GM21576 (cell line): ENCODE results near the gene LEF1.

Experiments used
- ATAC-seq: cut with Tn5 transposase; IDR thresholded peaks from one replicate; pipeline ENCODE4 v1.9.1; 2021; ENCODE audit warnings: mild to moderate bottlenecking, moderate library complexity; ENCODE audit not compliant: unreplicated experiment

The LEF1 gene

DNA sequence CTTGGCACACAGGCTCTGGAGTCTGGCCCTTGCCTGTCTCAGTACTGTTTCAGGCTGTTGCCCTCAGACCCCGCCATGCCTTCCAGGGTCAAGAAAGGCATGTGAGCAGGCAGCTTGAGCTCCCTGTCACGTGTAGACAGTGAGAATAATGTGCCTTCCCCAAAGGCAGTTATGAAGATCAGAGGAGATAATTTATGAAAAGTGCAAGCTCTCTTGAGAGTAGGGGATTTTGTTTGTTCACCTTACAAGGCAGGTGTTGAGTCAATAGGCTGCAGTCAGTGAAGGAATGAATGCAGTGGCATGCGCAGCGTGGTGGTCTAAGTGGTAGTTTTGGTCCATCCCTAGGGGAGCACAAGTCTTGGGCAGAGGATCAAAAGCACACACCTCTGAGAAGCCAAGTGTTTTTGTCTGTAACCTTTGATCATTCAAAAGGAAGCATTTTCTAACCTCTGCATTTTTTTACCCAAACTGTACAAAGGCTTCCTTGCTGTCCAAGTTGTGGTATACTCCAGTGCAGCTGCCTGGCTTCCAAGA lies 164.7 kb downstream of the LEF1 start:
- no peak for ATAC-seq

DNA sequence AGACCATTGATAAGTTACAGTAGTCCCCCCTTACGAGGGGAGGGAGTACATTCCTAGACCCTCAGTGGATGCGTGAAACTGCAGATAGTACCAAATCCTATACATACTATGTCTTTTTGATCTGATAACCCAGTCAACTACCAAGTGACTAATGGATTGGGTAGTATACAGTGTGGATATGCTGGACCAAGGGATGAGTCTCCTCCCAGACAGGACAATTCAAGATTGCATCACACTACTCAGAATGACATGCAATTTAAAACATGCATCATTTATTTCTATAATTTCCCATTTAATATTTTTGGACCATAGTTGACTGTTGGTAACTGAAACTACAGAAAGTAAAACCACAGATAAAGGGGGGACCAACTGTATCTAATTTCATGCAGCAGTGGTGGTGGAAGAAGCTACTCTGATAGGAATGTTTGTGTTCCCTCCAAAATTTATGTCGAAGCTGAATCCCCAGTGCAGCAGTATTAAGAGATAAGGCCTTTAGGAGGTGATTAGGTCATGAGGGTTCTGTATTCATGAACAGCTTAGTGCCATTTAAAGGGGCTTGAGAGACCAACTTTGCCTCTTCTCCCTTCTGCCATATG lies 167.1 kb downstream of the LEF1 start:
- ATAC-seq: no peak

DNA sequence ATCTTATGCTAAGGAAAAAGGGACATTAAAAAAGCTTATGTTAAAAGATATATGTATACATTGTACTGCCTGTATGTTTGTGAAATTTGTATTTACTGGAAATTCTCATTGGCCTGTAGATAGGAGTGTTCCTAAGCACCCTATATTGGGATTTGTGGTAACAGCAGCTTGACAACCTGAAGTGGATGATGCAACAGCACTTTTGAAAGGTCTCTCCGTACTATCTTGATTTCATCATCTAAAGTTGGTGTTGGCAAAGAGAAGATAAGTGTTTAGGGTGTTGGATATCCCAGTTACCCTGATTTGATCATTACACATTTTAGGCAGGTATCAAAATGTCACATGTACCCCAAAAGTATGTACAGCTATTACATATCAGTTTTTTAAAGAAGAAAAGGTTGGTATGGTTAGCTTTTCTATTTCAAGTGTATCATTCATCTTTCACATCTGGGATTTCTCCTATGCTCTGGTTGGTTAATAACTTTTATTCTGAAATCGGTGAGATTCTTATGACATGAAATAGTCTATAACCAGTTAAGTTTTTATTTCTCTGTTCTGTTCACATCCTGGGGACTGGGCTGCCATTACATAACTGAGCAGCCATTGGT lies 168.7 kb downstream of the LEF1 start:
- ATAC-seq: no peak

DNA sequence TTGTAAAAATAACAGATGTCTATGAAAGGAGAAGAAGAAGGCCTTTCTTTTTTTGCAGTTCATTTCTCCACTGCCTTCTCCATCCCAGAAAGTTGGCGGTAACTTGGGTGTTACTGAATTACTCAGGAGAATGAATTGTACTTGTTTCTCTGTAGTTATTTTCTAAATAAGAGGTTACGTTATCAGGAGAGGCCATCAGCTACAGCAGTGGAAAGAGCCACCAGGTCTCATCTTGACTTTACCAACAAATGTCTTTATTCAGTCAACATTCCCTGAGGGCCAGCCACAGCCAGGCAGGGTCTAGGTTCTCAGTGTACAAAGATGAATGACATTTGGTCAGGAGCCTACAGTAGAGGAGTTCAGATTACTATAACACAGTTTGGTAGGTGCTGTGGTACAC lies 170.9 kb downstream of the LEF1 start:
- ATAC-seq: no peak
